ENCODE data around the gene PATL1. TPM values are rescaled to one million over a fixed set of nuclear protein-coding genes. Genes with fewer than 3 reads are reported as not detected.
"Not testable (repeated sequence)": the region's sequence is repeated elsewhere in the genome, so short reads cannot be mapped to it uniquely, and the experiment has no call there.

The PATL1 gene
- polyA plus RNA-seq, 1 of the 3 experiments (the other 2 are of a cell fraction) = 20.5 TPM

- TF ChIP-seq USF1 (IDR thresholded peaks at IDR 0.05; ENCODE audit: borderline replicate concordance, low read depth) = peak; percentile 38
- TF ChIP-seq NRF1 (IDR thresholded peaks at IDR 0.05; ENCODE audit: low read depth, low read length) = no peak
- TF ChIP-seq GABPA (IDR thresholded peaks at IDR 0.05; ENCODE audit: low read depth) = no peak
- TF ChIP-seq ZBTB33 (IDR thresholded peaks at IDR 0.05; ENCODE audit: borderline replicate concordance, low read depth) = peak; percentile 86; the same call in 1 of the 2 replicates
- no peak for TF ChIP-seq CTCF (IDR thresholded peaks at IDR 0.05)
Observed at GRCh38 chr11:59706518-59707285, 37.9 kb upstream of the PATL1 start (continued).

- CTCF ChIA-PET = no interaction called here
- Histone ChIP-seq H4K20me1 (ENCODE audit: insufficient read depth) (no peaks in the 10 kb centered on the region), H3K9me3 (no peaks in the 10 kb centered on the region), H3K27me3 (ENCODE audit: insufficient read depth) (no peaks in the 10 kb centered on the region), H3K36me3 (replicated peaks in 1 of 2; ENCODE audit: control insufficient read depth in 1 of 2, insufficient read depth in 2 of 2, low read length in 1 of 2) (no peaks in the 10 kb centered on the region), H3K9ac (no peak overlapping the region), H3K4me3 (ENCODE audit: low read depth in 2 of 2, low read length in 1 of 2) (no peak overlapping the region), H3K27ac (ENCODE audit: low read depth in 2 of 2, low read length in 1 of 2) (peak overlapping the region in 1 of 2 experiments; percentile 9; a peak in 1 of 4 replicates), H3K4me1 (ENCODE audit: control insufficient read depth in 1 of 2, insufficient read depth in 2 of 2, low read depth in 1 of 2, low read length in 1 of 2) (peaks cover 0 to 14% of the 10 kb centered on the region in 2 experiments; a peak in 1 of 4 replicates), H3K4me2 (no peak overlapping the region), H3K79me2 (ENCODE audit: insufficient read depth) (no peaks in the 10 kb centered on the region), H3F3A (replicated peaks; ENCODE audit: insufficient read depth) (peaks cover 38% of the 10 kb centered on the region), H3K9me2 (no peaks in the 10 kb centered on the region), H2AFZ (ENCODE audit: low read depth) (peak overlapping the region; percentile 45; the same call in 1 of the 2 replicates)
- POLR2A ChIA-PET = no interaction called here
- TF ChIP-seq POLR2AphosphoS5 (IDR thresholded peaks at IDR 0.05; ENCODE audit: low read depth, low read length) (no peak), GABPA (IDR thresholded peaks at IDR 0.05; ENCODE audit: low read depth) (no peak), TCF12 (IDR thresholded peaks at IDR 0.05) (no peak), IRF3 (IDR thresholded peaks at IDR 0.05; ENCODE audit: low read depth, low read length) (no peak), NRF1 (IDR thresholded peaks at IDR 0.05; ENCODE audit: low read depth, low read length) (no peak), SIN3A (IDR thresholded peaks at IDR 0.05; ENCODE audit: borderline replicate concordance, low read depth, low read length) (no peak), USF2 (IDR thresholded peaks at IDR 0.05; ENCODE audit: borderline replicate concordance, low read depth, low read length) (no peak), FOXJ3 (CRISPR knock-in tag; IDR thresholded peaks at IDR 0.05) (no peak), FOSL2 (IDR thresholded peaks at IDR 0.05; ENCODE audit: borderline replicate concordance, low read depth) (no peak), ELF1 (IDR thresholded peaks at IDR 0.05) (no peak), GATA2 (CRISPR knock-in tag; IDR thresholded peaks at IDR 0.05) (no peak), MAX (IDR thresholded peaks at IDR 0.05; ENCODE audit: low read depth) (no peak)
- WGBS (ENCODE audit: low lambda C conversion rate) = 46% methylated on average over 6 of the region's 6 CpGs
- DNase-seq = no peak
Observed at GRCh38 chr11:59705294-59705693, 36.5 kb upstream of the PATL1 start.

- H3K27me3 ChIP-seq (ENCODE audit: insufficient read depth); H2AFZ ChIP-seq (ENCODE audit: low read depth); CTCF ChIA-PET; H3K9ac ChIP-seq; DNase-seq; H3K4me2 ChIP-seq; H3K4me3 ChIP-seq (ENCODE audit: low read depth in 2 of 2, low read length in 1 of 2); H3K36me3 ChIP-seq (replicated peaks in 1 of 2; ENCODE audit: control insufficient read depth in 1 of 2, insufficient read depth in 2 of 2, low read length in 1 of 2); POLR2A ChIA-PET; H3K79me2 ChIP-seq (ENCODE audit: insufficient read depth); H3K27ac ChIP-seq (ENCODE audit: low read depth in 2 of 2, low read length in 1 of 2); H4K20me1 ChIP-seq (ENCODE audit: insufficient read depth); H3K9me3 ChIP-seq; H3K9me2 ChIP-seq: not testable (repeated sequence)
- Histone ChIP-seq H3F3A (replicated peaks; ENCODE audit: insufficient read depth) (peaks cover 31% of the 10 kb centered on the region), H3K4me1 (ENCODE audit: control insufficient read depth in 1 of 2, insufficient read depth in 2 of 2, low read depth in 1 of 2, low read length in 1 of 2) (peaks cover 0 to 10% of the 10 kb centered on the region in 2 experiments; a peak in 1 of 4 replicates)
- WGBS (ENCODE audit: low lambda C conversion rate) = 67% methylated on average over 1 of the region's 1 CpG
Observed at GRCh38 chr11:59703515-59703914, 34.7 kb upstream of the PATL1 start.

All from SK-N-SH (cell line).